ENCODE data around the gene HDAC4.

GRCh38 chr2:239420082-239420481, 19.3 kb upstream of the HDAC4 start:
- TF ChIP-seq CTCF (IDR thresholded peaks at IDR 0.05) (no peak), POLR2A (IDR thresholded peaks at IDR 0.05) (no peak)
